Measurements from ENCODE around the gene SH2B2.

Gene SH2B2

GRCh38 chr7:102310414-102310815, 23.7 kb downstream of the SH2B2 start (continued):
- TF ChIP-seq TSHZ2 (CRISPR knock-in tag; IDR thresholded peaks at IDR 0.05): no peak
- no peak for TF ChIP-seq CREB5 (CRISPR knock-in tag; IDR thresholded peaks at IDR 0.05; ENCODE audit: low read depth)
- TF ChIP-seq TOX (CRISPR knock-in tag; IDR thresholded peaks at IDR 0.05; ENCODE audit: borderline replicate concordance): no peak
- no peak for TF ChIP-seq ZNF565 (CRISPR knock-in tag; conservative IDR thresholded peaks at IDR 0.05; ENCODE audit: low read depth)
- TF ChIP-seq, protein P1, sequence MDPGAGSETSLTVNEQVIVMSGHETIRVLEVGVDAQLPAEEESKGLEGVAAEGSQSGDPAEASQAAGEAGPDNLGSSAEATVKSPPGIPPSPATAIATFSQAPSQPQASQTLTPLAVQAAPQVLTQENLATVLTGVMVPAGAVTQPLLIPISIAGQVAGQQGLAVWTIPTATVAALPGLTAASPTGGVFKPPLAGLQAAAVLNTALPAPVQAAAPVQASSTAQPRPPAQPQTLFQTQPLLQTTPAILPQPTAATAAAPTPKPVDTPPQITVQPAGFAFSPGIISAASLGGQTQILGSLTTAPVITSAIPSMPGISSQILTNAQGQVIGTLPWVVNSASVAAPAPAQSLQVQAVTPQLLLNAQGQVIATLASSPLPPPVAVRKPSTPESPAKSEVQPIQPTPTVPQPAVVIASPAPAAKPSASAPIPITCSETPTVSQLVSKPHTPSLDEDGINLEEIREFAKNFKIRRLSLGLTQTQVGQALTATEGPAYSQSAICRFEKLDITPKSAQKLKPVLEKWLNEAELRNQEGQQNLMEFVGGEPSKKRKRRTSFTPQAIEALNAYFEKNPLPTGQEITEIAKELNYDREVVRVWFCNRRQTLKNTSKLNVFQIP (CRISPR knock-in tag; IDR thresholded peaks at IDR 0.05; ENCODE audit: borderline replicate concordance, low read depth): no peak
- no peak for TF ChIP-seq ZFP3 (CRISPR knock-in tag; IDR thresholded peaks at IDR 0.05)

DNA sequence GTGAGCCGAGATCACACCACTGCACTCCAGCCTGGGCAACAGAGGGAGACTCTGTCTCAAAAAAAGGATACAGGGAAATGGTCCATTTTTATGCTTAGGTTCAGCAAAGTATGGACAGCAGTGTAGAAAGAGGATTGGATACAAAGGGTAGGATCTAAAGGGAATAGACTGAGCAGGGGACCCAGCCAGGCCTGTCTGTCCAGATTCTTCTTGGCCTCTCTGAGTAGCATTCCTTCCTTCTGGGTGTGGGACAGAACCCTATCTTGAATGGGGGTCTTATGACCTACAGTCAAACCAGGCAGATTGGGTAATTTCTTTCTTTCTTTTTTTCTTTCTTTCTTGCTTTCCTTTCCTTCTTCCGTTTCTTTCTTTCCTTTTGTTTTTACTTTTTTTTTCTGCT, 25.6 kb downstream of the SH2B2 start:
- no peak for ATAC-seq
- TF ChIP-seq CREB5 (CRISPR knock-in tag; IDR thresholded peaks at IDR 0.05; ENCODE audit: low read depth) (no peak), RARB (CRISPR knock-in tag; IDR thresholded peaks at IDR 0.05) (no peak), OSR1 (CRISPR knock-in tag; IDR thresholded peaks at IDR 0.05) (no peak), TCF4 (CRISPR knock-in tag; IDR thresholded peaks at IDR 0.05; ENCODE audit: borderline replicate concordance) (no peak), ZC3H10 (CRISPR knock-in tag; IDR thresholded peaks at IDR 0.05) (no peak), ISL1 (CRISPR knock-in tag; IDR thresholded peaks at IDR 0.05) (no peak), PPARA (CRISPR knock-in tag; IDR thresholded peaks at IDR 0.05; ENCODE audit: borderline replicate concordance) (no peak), SNAI2 (CRISPR knock-in tag; IDR thresholded peaks at IDR 0.05) (no peak), ZFP30 (CRISPR knock-in tag; IDR thresholded peaks at IDR 0.05) (no peak), ZNF8 (CRISPR knock-in tag; IDR thresholded peaks at IDR 0.05) (no peak)
- TF ChIP-seq, protein P1 (CRISPR knock-in tag; IDR thresholded peaks at IDR 0.05; ENCODE audit: borderline replicate concordance, low read depth): no peak

GRCh38 chr7:102313997-102314780, 27.5 kb downstream of the SH2B2 start:
- ATAC-seq: no peak
- TF ChIP-seq ZFP30 (CRISPR knock-in tag; IDR thresholded peaks at IDR 0.05): no peak
- TF ChIP-seq CSDC2 (CRISPR knock-in tag; IDR thresholded peaks at IDR 0.05): no peak
- no peak for TF ChIP-seq TCF4 (CRISPR knock-in tag; IDR thresholded peaks at IDR 0.05; ENCODE audit: borderline replicate concordance)

DNA sequence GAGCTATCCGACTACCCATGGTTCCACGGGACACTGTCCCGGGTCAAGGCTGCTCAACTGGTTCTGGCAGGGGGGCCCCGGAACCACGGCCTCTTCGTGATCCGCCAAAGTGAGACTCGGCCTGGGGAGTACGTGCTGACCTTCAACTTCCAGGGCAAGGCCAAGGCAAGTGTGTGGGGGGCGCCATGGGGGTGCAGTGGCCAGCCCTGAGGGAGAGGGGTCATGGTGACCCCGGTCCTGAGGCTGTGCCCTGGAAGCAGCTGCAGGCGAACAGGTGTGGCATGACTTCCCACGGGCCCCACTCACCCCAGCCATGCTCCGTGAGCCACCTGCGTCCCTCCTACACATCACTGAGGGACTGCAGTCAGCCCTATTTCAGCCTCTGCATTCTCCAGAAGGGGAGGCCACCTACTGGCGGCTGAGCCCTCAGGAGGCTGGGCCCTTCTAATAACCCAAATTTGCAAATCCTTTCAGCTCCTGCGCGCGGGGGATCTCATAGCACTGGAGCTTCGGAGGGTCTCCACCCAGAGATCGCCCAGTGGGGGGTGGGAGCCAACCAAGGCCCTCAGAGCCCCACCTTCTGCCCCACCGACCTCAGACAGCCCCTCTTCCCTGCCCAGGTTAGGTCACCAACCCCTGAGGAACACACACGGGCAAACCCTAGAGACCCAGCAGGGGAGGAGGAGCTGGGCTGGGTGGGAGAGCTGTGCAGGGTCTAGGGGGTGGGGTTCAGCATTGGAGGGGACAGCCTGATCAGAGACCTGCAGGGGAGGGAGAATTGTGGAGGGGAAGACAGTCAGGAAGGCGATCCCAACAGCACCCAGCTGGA, 30.8 kb downstream of the SH2B2 start:
- no peak for ATAC-seq
- no peak for TF ChIP-seq ZNF70 (CRISPR knock-in tag; IDR thresholded peaks at IDR 0.05)
- TF ChIP-seq CSRNP3 (CRISPR knock-in tag; IDR thresholded peaks at IDR 0.05): no peak
- no peak for TF ChIP-seq ISL1 (CRISPR knock-in tag; IDR thresholded peaks at IDR 0.05)
- no peak for TF ChIP-seq TSHZ2 (CRISPR knock-in tag; IDR thresholded peaks at IDR 0.05)
- TF ChIP-seq CSDC2 (CRISPR knock-in tag; IDR thresholded peaks at IDR 0.05): no peak
- no peak for TF ChIP-seq RARB (CRISPR knock-in tag; IDR thresholded peaks at IDR 0.05)
- TF ChIP-seq BACH2 (CRISPR knock-in tag; IDR thresholded peaks at IDR 0.05; ENCODE audit: borderline replicate concordance): no peak
- no peak for TF ChIP-seq ARNTL (CRISPR knock-in tag; IDR thresholded peaks at IDR 0.05; ENCODE audit: borderline replicate concordance, low read depth)
